Subcutaneous adipose tissue (tissue), 4 donors: Measurements from ENCODE around the gene LGALS9. TPM values are rescaled to one million over a fixed set of nuclear protein-coding genes. Genes with fewer than 3 reads are reported as not detected.

Experiments
- total RNA-seq, 4 donors: library from RNA; depleted of rRNA; stranded (reverse); fragments of >200 nt; gene quantifications; one replicate each; pipeline ENCODE4 v1.1.0, GENCODE V29; 2016
- TF ChIP-seq, protein P1 (sequence below): fragments of 450-650 bp; IDR thresholded peaks from one replicate; pipeline ENCODE4 v1.5.1; 2016; ENCODE audit warnings: low read depth, mild to moderate bottlenecking, control low read depth, antibody characterized with exemption, moderate library complexity

Gene LGALS9
- total RNA-seq, 4 donors from 2014 or later, result 32.6 to 174 (median 57.1) TPM

DNA sequence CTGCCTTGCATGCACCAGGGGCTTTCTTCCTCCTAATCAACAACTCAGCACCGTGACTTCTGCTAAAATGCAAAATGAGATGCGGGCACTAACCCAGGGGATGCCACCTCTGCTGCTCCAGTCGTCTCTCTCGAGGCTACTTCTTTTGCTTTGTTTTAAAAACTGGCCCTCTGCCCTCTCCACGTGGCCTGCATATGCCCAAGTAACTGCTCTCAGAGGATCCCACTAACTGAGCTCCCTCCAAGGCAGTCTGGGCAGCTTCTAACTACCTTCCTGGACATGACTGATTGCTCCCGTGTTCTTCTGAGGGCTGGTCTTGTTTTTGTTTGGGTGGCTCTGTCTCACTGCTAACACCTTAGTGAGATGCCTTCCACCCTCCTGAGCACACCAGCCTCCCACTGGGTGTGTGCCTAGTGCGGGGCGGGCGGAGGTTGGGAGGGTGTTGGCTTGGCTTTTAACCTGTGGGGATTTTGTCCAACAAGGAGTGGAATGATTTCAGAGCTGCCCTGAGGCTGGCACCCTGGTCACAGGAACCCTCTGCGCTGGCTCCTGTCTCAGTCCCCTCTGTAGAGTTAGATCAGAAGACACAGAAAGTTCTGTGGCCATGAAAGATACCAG lies 8.9 kb upstream of the LGALS9 start:
- TF ChIP-seq, protein P1, sequence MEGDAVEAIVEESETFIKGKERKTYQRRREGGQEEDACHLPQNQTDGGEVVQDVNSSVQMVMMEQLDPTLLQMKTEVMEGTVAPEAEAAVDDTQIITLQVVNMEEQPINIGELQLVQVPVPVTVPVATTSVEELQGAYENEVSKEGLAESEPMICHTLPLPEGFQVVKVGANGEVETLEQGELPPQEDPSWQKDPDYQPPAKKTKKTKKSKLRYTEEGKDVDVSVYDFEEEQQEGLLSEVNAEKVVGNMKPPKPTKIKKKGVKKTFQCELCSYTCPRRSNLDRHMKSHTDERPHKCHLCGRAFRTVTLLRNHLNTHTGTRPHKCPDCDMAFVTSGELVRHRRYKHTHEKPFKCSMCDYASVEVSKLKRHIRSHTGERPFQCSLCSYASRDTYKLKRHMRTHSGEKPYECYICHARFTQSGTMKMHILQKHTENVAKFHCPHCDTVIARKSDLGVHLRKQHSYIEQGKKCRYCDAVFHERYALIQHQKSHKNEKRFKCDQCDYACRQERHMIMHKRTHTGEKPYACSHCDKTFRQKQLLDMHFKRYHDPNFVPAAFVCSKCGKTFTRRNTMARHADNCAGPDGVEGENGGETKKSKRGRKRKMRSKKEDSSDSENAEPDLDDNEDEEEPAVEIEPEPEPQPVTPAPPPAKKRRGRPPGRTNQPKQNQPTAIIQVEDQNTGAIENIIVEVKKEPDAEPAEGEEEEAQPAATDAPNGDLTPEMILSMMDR, result no peak

- TF ChIP-seq, protein P1, result no peak
Measured at GRCh38 chr17:27622986-27623385, 8.0 kb upstream of the LGALS9 start.

DNA sequence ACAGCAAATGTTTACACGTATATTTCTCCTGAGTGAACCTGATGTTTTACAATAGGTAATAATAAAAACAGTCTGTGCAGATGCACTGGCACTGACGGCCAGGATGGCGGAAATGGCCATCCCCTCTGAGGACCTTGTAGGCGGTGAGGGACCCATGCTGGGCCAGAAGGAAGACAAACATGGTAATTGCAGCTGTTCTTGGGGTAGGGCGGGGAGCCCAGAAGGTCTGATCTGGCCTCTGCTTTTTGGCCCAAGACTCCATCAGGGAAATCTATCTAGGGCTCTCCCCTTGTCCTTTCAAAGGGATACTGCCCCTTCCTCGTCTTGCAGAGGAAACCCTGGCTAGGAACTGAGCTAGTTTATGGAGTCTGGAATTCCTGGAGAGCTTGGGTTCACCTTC lies 7.4 kb upstream of the LGALS9 start:
- TF ChIP-seq, protein P1, result no peak

- TF ChIP-seq, protein P1, result no peak
Measured at GRCh38 chr17:27624539-27624938, 6.4 kb upstream of the LGALS9 start.

DNA sequence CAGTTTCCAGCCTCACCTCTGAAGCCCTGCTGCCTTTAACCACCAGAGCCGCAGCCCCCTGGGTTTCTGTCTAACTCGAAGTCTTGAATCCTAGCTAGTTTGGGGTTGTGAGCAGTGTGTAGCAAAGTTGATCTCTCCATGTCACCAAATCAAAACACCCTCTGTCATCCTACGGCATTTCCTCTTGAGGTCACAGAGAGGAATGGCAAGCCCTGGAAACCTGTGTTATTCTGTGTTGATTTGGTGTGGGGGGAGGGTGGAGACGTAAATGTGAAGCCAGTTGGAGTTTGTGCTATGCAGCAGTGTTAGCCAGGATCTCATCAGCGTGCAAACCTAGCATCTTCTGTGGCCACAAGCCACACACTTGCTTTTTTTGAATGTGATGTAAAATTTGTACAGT lies 5.1 kb upstream of the LGALS9 start:
- TF ChIP-seq, protein P1, result no peak

DNA sequence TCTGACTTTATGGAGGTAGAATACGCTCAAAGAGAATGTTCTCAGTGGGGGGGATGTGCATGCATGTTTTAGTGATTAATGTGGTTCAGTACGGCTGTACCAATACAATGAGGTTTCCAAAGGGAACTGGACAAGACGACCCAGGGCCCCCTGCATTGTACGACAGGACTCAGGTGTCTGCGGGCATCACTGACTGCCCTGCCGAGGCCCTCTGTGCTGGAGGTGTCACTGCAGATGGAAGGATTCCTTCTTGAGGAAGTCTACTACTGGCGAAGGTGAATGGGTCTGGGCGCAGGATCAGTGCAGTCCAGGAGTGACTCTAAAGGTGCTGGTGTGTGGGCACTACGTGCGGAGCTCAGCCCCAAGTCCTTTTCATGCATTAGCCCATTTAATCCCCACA lies 3.5 kb upstream of the LGALS9 start:
- TF ChIP-seq, protein P1, result no peak

GRCh38 chr17:27628376-27628775 lies 2.6 kb upstream of the LGALS9 start:
- TF ChIP-seq, protein P1, result no peak
